GF-D8 (cell line): ENCODE results near the gene NPB.

ENCODE experiments used
- DNase-seq: peaks from one replicate; lab custom pipeline; 2025; lab: John Stamatoyannopoulos, UW

Gene NPB

GRCh38 chr17:81926451-81927151 is 24.6 kb downstream of the NPB start:
- DNase-seq: peak; percentile 68

- DNase-seq: no peak
Observed at GRCh38 chr17:81927152-81927652, 25.2 kb downstream of the NPB start.

- DNase-seq: peak; percentile 77
Observed at GRCh38 chr17:81927653-81928543, 25.9 kb downstream of the NPB start, which contains the start of gene MAFG. Gene MAFG (minus strand): TSS chr17:81927735. CDS start chr17:81923185, 4,550 bp downstream.

GRCh38 chr17:81928544-81929252 is 26.7 kb downstream of the NPB start:
- no peak for DNase-seq

- DNase-seq: no peak
Observed at GRCh38 chr17:81929253-81930141, 27.5 kb downstream of the NPB start.

GRCh38 chr17:81930142-81931125 is 28.4 kb downstream of the NPB start:
- no peak for DNase-seq

GRCh38 chr17:81931189-81931556 is 29.1 kb downstream of the NPB start:
- no peak for DNase-seq

- DNase-seq: no peak
Observed at GRCh38 chr17:81931557-81932332, 29.7 kb downstream of the NPB start.

GRCh38 chr17:81932333-81932983 is 30.4 kb downstream of the NPB start:
- DNase-seq: no peak

GRCh38 chr17:81933178-81933699 is 31.2 kb downstream of the NPB start:
- DNase-seq: no peak

- DNase-seq: no peak
Observed at GRCh38 chr17:81934098-81934757, 32.2 kb downstream of the NPB start.

- DNase-seq: no peak
Observed at GRCh38 chr17:81934850-81935708, 33.0 kb downstream of the NPB start.

GRCh38 chr17:81935709-81936084 is 33.7 kb downstream of the NPB start:
- DNase-seq: no peak

- DNase-seq: no peak
Observed at GRCh38 chr17:81939218-81939617, 37.2 kb downstream of the NPB start.

GRCh38 chr17:81939881-81940385 is 37.9 kb downstream of the NPB start:
- no peak for DNase-seq

GRCh38 chr17:81940538-81941483 is 38.8 kb downstream of the NPB start:
- no peak for DNase-seq
